Muscle of leg (tissue), 11 donors: Measurements from ENCODE around the gene PCDHGA10. TPM values are rescaled to one million over a fixed set of nuclear protein-coding genes. Genes with fewer than 3 reads are reported as not detected.
"Not testable (repeated sequence)": the region's sequence is repeated elsewhere in the genome, so short reads cannot be mapped to it uniquely, and the experiment has no call there.

Experiments used
- DNase-seq: peaks from one replicate; pipeline ENCODE4 v3.0.0; 2013
- H3K27ac ChIP-seq: one replicate; pipeline ENCODE4 v1.5.1; 2013; ENCODE audit warnings: mild to moderate bottlenecking, low read length, control low read depth
- H3K27me3 ChIP-seq: one replicate; pipeline ENCODE4 v1.6.1; 2013; ENCODE audit warnings: low read length; ENCODE audit not compliant: control insufficient read depth, insufficient read depth
- H3K36me3 ChIP-seq: one replicate; pipeline ENCODE4 v1.6.1; 2013; ENCODE audit warnings: low read length; ENCODE audit not compliant: control insufficient read depth, insufficient read depth
- H3K4me1 ChIP-seq: one replicate; pipeline ENCODE4 v1.6.1; 2013; ENCODE audit warnings: low read length; ENCODE audit not compliant: control insufficient read depth, insufficient read depth
- H3K4me3 ChIP-seq: one replicate; pipeline ENCODE4 v1.5.1; 2013; ENCODE audit warnings: low read length, control low read depth
- H3K9me3 ChIP-seq: replicated peaks from 2 replicates; pipeline ENCODE4 v1.6.1; 2013; ENCODE audit warnings: low read depth, low read length; ENCODE audit not compliant: control insufficient read depth
- WGBS: methylation state at CpG from one replicate; pipeline ENCODE4 v1.1.5; 2013; ENCODE audit warnings: missing lambda C conversion rate; ENCODE audit not compliant: insufficient coverage; 5-methylcytosine and 5-hydroxymethylcytosine counted together
- polyA plus RNA-seq, 8 donors: library from polyadenylated mRNA; unstranded; fragments of 120-200 nt; gene quantifications; one replicate each; pipeline versions ENCODE4 v1.2.1 to v1.2.3, GENCODE V29; 2013; ENCODE audit warnings: inconsistent platforms in 1 of 8, low replicate concordance in 1 of 8; ENCODE audit not compliant: insufficient read length in 8 of 8, insufficient read depth in 1 of 8
- total RNA-seq: library from RNA; stranded (reverse); fragments of 120-200 nt; gene quantifications from one replicate; pipeline ENCODE4 v1.2.4, GENCODE V29; 2013

Gene PCDHGA10
- total and polyA plus RNA-seq, 9 donors: 1.3 to 3.4 (median 2.1) TPM

DNA sequence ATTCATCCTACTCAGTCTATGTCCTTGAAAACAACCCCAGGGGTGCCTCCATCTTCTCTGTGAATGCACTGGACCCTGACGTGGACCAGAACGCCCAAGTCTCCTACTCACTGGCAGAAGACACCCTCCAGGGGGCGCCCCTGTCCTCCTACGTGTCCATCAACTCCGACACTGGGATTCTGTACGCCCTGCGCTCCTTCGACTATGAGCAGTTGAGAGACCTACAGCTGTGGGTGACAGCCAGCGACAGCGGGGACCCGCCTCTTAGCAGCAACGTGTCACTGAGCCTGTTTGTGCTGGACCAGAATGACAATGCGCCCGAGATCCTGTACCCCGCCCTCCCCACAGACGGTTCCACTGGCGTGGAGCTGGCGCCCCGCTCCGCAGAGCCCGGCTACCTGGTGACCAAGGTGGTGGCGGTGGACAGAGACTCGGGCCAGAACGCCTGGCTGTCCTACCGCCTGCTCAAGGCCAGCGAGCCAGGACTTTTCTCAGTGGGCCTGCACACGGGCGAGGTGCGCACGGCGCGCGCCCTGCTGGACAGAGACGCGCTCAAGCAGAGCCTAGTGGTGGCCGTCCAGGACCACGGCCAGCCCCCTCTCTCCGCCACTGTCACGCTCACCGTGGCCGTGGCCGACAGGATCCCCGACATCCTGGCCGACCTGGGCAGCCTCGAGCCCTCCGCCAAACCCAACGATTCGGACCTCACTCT, 37.2 kb upstream of the PCDHGA10 start:
- H3K27ac ChIP-seq, DNase-seq, H3K4me1 ChIP-seq, H3K36me3 ChIP-seq, H3K4me3 ChIP-seq: not testable (repeated sequence)
- Histone ChIP-seq H3K9me3 (peaks cover 66% of the 10 kb centered on the region), H3K27me3 (peaks cover 18% of the 10 kb centered on the region)
- 65% methylated on average over 32 of the region's 48 CpGs for WGBS

DNA sequence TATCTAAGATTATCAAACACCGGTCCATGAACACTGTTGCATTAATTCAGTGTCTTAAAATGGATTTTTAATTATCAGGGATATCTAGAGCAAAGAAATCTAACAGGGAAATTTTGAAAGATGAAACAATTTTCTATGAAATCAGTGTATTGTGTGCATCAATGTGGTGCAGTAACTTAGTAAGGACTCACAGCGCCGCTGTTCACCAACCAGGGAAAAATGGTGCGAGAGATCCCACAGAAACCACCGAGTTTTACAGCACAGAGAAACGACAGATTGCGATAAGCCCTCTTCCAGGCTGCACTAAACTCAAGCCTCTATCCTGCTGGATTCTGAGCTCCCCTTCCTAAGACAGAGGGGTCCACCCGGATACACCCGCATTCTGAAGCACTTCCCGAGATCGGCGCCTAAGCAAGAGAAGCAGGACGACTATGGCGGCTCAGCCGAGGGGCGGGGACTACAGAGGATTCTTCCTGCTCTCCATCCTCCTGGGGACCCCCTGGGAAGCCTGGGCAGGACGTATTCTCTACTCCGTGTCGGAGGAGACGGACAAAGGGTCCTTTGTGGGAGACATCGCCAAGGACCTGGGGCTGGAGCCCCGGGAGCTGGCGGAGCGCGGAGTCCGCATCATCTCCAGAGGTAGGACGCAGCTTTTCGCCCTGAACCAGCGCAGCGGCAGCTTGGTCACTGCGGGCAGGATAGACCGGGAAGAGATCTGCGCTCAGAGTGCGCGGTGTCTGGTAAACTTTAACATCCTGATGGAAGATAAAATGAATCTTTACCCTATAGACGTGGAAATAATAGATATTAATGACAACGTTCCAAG, 30.1 kb upstream of the PCDHGA10 start, which contains the start of gene PCDHGA7:
Gene PCDHGA7, plus strand, starts transcription at position 274 of the 826 bp plus-strand sequence. Its CDS starts 158 bp downstream, at position 432.
- WGBS: 13% methylated on average over 24 of the region's 37 CpGs
- Histone ChIP-seq H3K9me3 (peaks cover 71% of the 10 kb centered on the region), H3K36me3 (no peaks in the 10 kb centered on the region), H3K4me3 (peak within 1 kb of the TSS; percentile 22), H3K4me1 (no peaks in the 10 kb centered on the region), H3K27ac (no peak within 1 kb of the TSS), H3K27me3 (peaks cover 5% of the 10 kb centered on the region)
- DNase-seq: peak; percentile 4

GRCh38 chr5:141383345-141383744, 29.4 kb upstream of the PCDHGA10 start:
- Histone ChIP-seq H3K27me3 (peaks cover 5% of the 10 kb centered on the region), H3K27ac (no peak overlapping the region), H3K4me1 (no peaks in the 10 kb centered on the region), H3K4me3 (no peak overlapping the region), H3K36me3 (no peaks in the 10 kb centered on the region), H3K9me3 (peaks cover 70% of the 10 kb centered on the region)
- no peak for DNase-seq
- 42% methylated on average over 9 of the region's 21 CpGs for WGBS

DNA sequence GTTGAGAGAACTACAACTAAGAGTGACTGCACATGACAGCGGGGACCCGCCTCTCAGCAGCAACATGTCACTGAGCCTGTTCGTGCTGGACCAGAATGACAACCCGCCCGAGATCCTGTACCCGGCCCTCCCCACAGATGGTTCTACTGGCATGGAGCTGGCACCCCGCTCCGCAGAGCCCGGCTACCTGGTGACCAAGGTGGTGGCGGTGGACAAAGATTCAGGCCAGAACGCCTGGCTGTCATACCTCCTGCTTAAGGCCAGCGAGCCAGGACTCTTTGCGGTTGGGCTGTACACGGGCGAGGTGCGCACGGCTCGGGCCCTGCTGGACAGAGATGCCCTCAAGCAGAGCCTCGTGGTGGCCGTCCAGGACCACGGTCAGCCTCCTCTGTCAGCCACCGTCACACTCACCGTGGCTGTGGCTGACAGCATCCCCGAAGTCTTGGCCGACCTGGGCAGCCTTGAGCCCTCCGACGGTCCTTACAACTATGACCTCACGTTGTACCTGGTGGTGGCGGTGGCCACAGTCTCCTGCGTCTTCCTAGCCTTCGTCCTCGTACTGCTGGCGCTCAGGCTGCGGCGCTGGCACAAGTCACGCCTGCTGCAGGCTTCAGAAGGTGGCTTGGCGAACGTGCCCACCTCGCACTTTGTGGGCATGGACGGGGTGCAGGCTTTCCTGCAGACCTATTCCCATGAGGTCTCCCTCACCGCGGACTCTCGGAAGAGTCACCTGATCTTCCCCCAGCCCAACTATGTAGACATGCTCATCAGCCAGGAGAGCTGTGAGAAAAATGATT, 28.1 kb upstream of the PCDHGA10 start:
- DNase-seq: no peak
- no peaks in the 10 kb centered on the region for H3K4me1 ChIP-seq
- H3K27ac ChIP-seq: no peak overlapping the region
- H3K4me3 ChIP-seq: no peak overlapping the region
- H3K36me3 ChIP-seq: no peaks in the 10 kb centered on the region
- peaks cover 79% of the 10 kb centered on the region for H3K9me3 ChIP-seq
- peaks cover 7% of the 10 kb centered on the region for H3K27me3 ChIP-seq
- 67% methylated on average over 38 of the region's 43 CpGs for WGBS

DNA sequence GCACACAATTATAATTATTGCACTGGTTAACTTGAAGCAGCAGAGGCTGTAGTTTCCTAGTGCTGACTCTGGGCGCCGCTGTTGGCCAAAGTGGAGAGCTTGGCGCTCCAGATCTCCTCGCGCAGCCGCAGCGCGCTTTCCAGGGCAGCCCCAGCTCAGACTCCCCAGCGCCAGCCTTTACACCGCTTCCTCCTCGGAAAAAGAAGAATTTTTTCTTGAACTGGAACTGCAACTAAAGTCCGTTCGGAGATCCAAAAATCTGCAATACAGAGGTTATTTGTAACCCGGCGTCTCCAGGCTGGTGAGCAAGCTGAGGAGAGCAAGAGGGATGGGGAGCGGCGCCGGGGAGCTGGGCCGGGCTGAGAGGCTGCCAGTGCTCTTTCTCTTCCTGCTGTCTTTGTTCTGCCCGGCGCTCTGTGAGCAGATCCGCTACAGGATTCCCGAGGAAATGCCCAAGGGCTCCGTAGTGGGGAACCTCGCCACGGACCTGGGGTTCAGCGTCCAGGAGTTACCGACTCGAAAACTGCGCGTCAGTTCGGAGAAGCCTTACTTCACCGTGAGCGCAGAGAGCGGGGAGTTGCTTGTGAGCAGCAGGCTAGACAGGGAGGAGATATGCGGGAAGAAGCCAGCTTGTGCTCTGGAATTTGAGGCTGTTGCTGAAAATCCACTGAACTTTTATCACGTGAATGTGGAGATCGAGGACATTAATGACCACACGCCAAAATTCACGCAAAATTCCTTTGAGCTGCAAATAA, 25.1 kb upstream of the PCDHGA10 start, which contains the start of gene PCDHGB4:
Gene PCDHGB4, plus strand, starts transcription at position 142 of the 755 bp plus-strand sequence. Its CDS starts 187 bp downstream, at position 329.
- H3K36me3 ChIP-seq, H3K4me3 ChIP-seq, H3K4me1 ChIP-seq, H3K27ac ChIP-seq: not testable (repeated sequence)
- peak; percentile 10 for DNase-seq
- H3K9me3 ChIP-seq: peaks cover 83% of the 10 kb centered on the region
- H3K27me3 ChIP-seq: peaks cover 11% of the 10 kb centered on the region
- WGBS: 5% methylated on average over 11 of the region's 40 CpGs

GRCh38 chr5:141388661-141389060, 24.1 kb upstream of the PCDHGA10 start:
- Histone ChIP-seq H3K27me3 (peaks cover 14% of the 10 kb centered on the region), H3K4me3 (no peak overlapping the region), H3K9me3 (peaks cover 83% of the 10 kb centered on the region)

GRCh38 chr5:141389153-141390042, 23.4 kb upstream of the PCDHGA10 start:
- Histone ChIP-seq H3K4me3 (no peak overlapping the region), H3K9me3 (peaks cover 83% of the 10 kb centered on the region), H3K27me3 (peaks cover 14% of the 10 kb centered on the region), H3K4me1 (no peaks in the 10 kb centered on the region), H3K27ac (no peak overlapping the region), H3K36me3 (no peaks in the 10 kb centered on the region)
- no peak for DNase-seq
- 38% methylated on average over 75 of the region's 77 CpGs for WGBS

More at GRCh38 chr5:141388661-141389060, 24.1 kb upstream of the PCDHGA10 start:
- Histone ChIP-seq H3K36me3 (no peaks in the 10 kb centered on the region), H3K4me1 (no peaks in the 10 kb centered on the region), H3K27ac (no peak overlapping the region)
- 80% methylated on average over 3 of the region's 10 CpGs for WGBS
- DNase-seq: no peak

DNA sequence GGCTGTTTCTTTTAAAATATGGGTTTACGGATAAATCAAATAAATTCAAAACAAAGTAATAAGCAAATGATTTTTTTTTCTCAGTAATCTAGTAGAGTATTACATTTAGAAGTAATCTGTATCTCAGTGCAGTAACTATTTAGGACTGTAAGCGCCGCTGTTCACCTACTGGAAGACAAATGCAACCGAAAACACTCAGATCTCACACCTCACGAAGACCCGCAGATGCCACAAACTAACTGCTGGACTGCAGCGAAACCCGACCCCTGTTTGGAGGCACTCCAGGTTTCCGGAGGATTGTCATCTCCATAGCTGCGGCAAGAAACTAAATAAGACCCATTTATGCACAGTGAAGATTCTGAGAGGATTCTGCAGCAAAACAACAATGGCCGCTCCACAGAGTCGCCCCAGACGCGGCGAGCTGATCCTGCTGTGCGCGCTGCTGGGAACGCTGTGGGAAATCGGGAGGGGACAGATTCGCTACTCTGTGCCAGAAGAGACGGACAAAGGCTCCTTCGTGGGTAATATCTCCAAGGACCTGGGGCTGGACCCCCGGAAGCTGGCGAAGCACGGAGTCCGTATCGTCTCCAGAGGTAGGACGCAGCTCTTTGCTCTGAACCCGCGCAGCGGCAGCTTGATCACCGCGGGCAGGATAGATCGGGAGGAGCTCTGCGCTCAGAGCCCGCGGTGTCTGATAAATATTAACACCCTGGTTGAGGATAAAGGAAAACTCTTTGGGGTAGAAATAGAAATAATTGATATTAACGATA, 20.2 kb upstream of the PCDHGA10 start, which contains the start of gene PCDHGA8:
Gene PCDHGA8, plus strand, starts transcription at position 205 of the 770 bp plus-strand sequence. Its CDS starts 181 bp downstream, at position 386.
- Histone ChIP-seq H3K4me1 (no peaks in the 10 kb centered on the region), H3K27ac (no peak within 1 kb of the TSS), H3K4me3 (no peak within 1 kb of the TSS), H3K27me3 (peaks cover 14% of the 10 kb centered on the region), H3K36me3 (no peaks in the 10 kb centered on the region), H3K9me3 (peaks cover 75% of the 10 kb centered on the region)
- DNase-seq: no peak
- WGBS: 22% methylated on average over 31 of the region's 38 CpGs
